Activated naive CD4-positive, alpha-beta T cell treated with anti-CD3 and anti-CD28 coated beads, Interleukin-2, amount 50 U/mL, for 16 hours (primary cell): ENCODE data around the gene GSE1.

Source experiments
- DNase-seq: peaks from one replicate; pipeline ENCODE4 v3.0.0-alpha.2; 2020

The GSE1 gene

DNA sequence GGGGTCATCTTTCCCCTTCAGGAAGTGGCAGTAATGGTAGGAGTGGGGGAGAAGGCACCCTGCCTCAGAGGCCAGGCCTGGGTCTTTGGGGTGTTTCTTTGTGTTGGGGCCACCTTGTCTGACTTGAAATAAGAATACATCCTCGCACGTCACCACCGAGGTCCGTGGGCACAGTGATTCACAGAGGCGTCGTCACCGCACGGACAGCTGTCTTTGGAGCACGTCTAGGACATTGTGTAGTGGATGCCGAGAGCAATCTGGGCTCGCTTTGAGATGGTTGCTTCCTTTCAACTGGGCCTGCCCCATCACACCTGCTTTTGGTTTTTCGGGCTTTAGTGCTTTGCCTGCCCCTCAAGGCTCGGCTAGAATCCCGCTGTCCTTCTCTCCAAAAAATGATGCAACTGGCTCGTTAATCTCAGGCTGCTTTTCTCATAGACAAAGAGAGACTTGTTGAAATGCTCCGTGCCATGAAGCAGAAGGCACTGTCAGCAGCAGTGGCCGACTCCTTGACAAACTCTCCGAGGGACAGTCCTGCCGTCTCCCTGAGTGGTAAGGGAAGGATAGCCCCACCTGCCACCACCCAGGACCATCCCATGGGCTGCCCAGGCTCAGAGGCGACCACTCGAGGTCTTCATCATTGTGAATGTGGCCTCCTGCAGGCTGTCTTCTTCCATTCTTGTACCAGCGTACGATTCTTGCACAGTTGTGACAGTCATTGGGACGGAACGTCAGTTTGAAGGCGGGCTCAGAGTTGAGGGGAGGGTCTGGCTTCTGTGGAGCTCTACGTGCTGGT, 51.7 kb downstream of the GSE1 start:
- no peak for DNase-seq

DNA sequence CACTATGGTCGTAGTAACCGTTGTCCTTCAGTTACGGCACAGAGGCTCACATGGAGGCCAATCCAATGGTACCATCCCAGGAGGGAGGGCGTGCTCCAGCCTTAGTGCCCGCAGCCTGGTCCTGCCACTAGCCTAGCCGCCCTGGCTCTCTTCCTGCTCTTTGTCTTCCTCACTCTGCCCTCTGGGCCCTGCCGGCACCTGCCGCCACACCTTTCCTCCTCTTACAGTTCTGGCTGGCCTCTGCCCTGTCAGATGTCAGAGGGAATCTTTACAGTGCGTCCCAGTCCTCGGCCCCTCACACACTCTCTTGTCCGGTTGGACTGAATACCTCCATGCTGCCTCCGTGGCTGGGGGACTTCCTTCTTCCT, 52.2 kb downstream of the GSE1 start:
- no peak for DNase-seq

DNA sequence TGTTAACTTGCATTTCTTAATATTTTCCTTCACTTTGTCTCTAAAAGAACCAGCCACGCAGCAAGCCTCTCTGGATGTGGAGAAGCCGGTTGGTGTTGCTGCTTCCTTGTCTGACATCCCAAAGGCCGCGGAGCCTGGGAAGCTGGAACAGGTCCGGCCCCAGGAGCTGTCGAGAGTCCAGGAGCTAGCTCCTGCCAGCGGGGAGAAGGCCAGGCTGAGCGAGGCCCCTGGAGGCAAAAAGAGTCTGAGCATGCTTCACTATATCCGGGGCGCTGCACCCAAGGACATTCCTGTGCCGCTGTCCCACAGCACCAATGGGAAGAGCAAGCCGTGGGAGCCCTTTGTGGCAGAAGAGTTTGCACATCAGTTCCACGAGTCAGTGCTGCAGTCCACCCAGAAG, 52.8 kb downstream of the GSE1 start:
- no peak for DNase-seq

DNA sequence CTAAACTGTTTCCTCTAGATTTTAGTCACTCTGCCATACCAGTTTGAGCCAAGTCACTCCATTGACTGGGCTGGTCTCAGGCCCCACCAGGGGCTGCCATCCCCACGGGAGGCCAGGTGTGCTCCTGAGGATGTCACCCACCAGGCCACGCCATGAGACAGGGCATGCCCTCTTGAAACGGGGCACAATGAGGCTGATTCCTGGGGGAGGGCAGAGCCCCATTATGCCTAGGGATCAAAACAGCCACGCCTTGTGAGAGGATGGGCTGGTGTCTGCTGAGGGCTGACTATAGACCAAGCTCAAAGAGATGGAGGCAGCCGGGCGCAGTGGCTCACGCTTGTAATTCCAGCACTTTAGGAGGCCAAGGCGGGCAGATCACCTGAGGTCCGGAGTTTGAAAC, 54.1 kb downstream of the GSE1 start:
- DNase-seq = no peak

DNA sequence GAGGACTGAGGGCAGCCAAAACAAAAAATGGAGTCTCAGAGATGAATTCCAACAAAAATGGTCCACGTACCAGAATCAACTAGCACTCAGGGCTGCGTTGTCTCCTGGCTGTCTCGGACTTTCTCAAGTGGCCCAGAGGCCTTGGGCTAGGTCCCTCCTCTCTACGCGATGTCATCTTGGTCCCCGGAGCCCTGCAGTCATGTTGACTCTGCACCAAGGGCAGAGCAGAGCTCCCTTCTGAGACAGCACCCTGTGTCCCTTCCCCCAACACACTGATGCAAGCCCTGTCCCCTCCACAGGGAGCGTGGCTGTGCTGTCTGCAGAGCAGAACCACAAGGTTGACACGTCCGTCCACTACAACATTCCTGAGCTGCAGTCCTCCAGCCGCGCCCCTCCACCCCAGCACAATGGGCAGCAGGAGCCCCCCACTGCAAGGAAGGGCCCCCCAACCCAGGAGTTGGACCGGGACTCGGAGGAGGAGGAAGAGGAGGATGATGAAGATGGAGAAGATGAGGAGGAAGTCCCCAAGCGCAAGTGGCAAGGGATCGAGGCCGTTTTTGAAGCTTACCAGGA, 54.8 kb downstream of the GSE1 start:
- DNase-seq = no peak

DNA sequence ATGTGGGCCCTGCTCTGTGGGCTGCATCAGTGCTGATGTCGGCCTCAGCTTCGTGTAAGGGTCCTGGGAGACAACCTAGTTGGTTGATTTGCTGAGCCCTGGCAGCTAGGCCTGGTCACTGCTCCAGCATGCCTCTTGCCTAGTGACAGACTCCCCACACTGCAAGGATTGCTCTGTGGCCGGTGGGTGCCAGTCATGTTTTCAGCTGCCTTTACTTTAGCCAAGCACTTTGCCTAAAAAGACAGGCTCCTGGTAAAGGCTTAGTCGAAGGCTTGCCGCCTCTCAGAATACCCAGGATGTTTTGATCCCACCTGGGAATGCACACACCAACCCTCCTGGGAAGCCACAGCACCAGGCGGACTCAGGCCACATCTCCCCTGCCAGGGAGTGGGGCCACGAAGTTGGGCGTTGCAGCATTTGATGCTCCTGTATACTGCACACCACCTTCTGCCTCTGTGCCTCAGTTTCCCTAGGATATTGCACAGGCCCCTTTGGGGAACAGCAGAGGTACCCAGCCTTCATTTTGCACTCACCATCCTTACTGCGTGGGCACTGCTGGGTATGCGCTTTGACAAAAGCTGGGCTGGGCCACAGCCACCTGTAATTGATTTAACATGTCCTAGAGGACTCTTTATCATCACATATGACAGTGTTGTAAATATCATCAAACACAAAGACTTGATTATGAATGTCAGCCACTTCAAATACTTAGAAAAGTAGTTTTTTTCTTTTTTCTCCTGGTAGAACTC, 55.7 kb downstream of the GSE1 start:
- no peak for DNase-seq

DNA sequence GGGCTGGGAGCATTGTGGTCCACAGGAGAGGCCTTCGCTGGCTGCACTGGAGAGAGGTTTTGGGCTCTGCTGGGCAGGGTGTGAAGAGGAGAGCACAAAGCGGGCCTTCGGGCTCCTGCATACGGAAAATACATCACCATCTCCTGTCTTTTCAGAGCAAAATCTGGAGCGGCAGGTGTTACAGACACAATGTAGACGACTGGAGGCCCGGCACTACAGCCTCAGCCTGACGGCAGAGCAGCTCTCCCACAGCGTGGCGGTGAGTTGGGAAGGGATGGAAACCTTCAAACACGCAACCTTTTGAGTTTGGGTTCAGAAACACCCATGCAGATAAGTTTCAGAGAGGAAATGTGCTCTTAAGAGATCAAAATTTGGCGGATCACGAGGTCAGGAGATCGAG, 57.7 kb downstream of the GSE1 start:
- no peak for DNase-seq

DNA sequence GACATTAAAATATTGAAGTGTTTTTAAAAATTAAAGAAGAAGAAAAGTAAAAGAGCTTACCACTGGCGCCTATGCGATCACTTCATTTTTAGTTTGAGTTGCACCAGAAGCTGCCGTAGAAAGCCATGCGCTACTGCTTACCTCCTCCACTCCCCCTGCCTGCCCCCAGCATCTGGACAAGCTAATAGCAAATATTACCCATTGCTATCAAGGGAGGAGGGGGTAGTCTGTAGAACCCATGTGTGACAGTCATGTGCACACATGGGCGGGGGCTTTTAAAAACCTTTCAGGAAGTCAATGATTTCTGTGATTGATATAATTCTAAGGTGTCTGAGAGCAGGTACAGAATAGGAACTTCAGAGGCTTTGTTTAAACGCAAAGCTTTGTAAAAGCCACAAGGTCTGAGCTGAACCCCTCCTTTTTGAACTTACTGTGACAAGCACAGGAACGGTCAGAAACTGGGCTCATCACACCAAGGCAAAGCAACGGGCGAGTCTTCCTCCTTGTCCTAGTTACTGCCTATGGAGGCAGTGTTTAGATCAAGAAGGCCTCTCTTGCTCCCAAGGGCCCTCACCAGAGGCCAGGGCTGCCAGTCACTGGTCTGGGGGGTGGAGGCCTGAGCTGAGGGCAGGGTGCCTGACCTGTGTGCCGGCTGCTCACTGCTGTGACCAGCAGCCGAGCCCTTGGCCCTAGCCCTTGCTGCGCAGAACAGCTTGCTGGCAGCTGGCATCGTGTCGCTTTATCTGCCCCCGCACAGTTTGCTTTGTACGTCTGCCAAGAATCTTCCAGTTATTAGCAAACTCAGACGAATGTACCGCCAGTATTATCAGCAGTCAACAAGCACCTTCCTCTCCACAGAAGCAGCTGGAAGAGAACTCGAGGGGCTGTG, 60.7 kb downstream of the GSE1 start:
- DNase-seq = no peak

DNA sequence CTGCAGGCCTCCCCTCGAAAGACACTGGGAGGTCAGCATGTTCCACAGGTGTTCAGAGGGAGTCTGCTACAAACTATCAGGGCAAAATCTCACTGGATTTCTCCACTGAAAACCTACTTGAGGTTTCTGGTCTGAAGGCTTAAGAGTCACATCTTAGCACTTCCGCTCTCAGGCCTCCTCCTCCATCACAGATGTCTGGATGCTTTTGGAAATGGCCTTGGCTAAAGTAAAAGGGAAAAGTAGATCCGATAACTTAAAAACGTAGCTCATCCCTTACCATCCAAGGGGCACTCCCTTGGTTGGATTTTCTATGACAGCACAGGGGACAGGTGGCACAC, 61.3 kb downstream of the GSE1 start:
- DNase-seq = no peak

DNA sequence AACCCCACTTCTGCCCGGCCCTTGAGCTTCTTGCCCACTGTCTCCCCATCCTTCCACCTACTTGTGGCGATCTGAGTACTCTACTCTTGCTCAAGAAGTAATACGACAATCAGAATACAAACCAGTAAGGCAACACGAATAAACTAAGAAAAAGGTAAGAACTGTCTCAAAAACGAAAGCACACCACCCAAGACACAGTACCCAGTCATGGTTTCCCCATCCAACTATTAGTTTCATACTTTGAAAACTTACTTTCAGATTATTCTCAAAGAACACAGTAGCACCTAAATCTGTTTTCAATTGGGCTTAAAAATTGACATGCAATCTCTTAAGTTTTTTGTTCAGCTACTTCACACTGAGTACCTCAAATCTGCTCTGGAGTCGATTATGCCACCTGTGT, 61.7 kb downstream of the GSE1 start:
- no peak for DNase-seq

DNA sequence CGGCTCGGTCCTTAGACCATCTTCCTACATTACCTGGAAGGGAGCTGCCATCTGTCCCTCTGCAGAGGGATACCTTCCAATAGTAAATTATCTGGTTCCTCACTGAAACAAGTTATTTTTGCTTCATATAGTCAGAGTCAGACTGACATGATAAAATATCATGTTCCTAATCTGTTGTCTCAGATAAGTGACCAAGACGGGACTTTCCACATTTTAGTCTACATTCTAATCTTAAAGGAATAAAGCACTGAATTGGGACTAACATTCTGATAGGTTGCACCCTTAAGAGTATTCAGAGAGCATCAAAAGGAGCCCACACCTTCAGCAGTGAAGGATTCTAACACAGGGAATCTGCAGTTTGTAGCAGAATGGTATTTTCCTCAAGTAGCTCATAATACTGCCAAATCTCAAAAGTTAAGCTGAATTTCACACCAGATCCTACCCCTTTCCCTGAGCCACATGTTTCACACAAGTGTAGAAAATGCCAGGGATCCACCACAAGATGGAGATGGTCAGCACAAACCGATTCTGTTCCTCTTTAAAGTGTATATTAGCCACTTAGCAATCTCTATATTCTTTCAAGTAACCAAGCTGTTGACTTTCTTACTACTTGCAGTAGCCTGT, 62.2 kb downstream of the GSE1 start:
- DNase-seq = no peak

DNA sequence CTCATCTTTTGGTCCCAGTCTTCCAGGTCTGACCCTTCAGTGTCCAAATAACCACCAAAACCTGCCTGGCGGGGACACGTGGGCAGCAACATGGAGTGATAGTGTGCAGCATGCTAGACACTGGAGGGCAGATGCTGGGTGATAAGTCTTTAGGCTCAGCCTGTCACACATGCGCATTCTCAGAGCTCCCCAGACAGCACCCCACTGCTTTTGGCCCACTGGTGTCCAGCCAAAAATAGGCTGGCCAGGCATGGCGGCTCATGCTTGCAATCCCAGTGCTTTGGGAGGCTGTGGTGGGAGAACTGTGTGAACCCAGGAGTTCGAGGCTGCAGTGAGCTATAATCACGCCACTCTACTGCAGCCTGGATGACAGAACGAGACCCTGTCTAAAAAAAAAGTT, 63.3 kb downstream of the GSE1 start:
- DNase-seq = no peak

DNA sequence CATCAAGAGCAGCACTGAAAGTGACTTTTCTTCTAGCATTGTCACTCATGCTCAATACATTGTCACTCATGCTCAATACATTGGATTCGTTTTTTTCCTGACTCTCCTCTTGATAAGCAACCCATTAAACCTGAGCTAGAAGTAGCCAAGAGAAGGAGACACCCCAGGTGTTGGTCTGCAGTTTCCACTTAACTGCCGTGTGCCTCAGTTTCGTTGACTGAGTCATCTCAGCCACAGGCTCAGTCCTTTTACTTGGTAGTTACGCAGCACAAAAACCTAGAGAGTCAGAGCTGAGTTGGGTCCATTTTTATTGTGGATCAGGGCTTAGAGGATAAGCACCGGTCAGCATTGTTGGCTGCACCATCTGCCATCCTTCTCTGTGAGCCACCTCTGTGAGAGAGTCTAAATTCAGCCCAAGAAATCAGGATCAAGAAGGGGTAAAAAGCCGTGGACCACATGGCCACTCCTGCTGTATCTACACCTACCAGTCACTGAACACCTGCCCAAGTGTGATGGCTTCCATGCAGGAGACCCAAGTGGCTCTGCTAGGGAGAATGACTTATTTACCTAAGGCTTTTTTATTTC, 64.4 kb downstream of the GSE1 start:
- DNase-seq = no peak

DNA sequence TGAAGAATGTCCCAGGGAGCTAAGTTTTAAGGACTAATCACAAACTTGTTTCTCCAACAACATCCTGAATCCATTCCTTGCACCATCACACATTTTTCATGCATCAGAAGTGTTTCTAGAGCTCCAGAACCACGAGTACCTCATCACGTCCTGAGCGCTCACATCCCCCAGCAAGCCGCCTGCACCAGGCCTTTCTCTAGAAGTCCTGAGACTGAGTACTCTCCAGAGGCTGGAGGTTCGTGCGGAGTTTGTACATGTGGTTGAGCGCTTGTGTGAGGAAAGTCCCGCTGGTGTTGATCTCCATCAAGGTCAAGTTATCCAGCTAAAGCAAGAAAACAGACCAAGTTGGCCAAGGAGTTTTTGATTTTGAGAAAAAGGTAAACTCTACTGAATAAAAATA, 64.9 kb downstream of the GSE1 start:
- no peak for DNase-seq

DNA sequence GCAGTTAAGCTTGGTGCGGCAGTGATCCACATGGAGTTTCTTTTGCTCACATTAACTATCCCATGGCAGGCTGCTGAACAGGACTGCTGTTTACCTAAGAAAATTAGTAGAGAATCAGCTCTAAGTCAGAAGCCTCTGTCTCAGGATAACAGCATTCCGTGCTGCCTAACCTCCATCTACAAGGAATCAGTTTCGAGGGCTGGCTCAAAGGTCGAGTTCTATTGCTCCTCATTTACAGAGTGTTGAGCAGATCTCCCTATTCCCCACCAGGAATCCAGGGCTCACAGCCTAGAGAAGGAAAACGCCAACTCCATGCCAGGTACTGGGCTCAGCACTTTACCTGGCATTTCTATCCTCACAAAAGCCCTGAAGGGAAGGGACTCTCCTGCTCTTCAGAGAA, 65.7 kb downstream of the GSE1 start:
- DNase-seq = no peak

DNA sequence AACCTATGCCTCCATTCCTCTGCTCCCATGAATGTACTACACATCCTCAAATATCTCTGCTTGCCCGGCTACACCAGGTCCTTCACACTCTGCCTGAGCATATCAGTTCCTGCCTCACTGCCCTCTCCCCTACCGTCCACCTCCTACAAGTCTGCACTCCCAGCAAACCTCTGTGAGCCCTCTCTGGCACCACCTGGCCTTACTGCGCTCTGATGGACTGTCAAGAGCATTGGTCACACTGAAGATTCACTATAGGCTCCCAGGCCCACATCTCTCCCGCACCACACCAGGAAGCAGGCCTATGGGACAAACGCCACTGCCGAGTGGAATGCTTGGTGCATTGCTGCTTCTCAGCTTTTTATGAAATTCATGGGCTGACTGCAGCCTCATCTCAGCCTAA, 66.7 kb downstream of the GSE1 start:
- DNase-seq = no peak

DNA sequence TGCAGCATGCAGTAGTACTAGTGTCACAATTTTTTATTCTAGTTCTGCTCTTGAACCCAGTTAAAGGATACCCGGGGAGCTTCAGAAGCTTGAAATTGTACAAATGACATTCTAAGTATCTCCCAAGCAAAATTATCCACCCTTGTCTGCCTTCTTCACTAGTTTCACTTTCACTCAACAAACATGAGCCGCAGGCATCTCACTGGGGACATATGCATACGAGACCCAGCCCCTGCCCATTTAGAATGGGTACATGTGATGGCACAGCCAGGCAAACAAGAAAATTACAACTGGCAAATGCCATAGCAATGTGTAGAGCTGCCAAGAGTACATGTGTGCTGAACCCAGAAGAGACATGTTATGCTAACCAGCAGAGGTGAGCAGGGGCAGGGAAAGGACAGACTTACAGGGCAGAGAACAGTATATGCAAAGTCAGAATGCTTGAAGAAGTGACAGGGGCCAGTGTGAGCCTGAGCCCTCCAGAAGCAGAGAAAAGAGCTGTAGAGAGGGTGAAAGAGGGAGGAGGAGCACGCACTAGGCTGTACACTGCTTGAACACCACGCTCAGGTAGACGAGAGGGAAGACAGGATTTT, 67.3 kb downstream of the GSE1 start:
- DNase-seq = no peak

DNA sequence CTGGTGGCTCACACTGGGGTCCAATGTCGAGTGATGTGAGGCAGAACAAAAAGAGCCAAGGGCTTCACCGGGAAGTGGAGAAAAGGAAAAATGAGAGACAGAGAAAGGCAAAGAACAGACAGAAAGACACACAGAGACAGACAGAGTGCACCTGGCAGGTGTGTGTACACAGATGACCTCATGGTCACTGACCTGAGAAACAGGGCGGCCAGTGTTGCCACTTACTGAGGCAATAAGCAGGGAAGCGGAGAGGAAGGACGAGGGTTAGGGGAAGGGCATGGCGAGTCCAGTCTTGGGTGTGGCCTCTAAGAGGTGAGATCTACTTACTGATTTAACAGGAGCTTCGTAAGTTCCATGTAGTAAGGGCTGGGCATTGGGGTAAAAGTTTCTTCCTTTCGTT, 68.1 kb downstream of the GSE1 start:
- no peak for DNase-seq

DNA sequence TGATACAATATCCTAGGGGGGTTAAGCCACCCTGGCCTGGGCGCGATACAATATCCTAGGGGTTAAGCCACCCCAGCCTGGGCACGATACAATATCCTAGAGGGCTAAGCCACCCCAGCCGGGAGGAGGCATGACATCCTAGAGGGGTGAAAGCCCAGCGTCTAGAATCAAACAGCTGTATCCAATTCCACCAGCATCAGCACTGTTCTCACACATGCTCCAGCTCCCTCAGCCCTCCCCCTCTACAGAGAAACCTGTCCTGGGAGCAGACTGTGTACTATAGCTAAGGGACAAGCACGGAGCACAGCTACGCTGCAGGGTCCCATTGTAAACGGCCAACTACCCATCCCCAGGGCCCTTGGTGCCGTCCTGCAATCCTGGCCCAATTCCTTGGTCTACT, 69.4 kb downstream of the GSE1 start:
- no peak for DNase-seq

DNA sequence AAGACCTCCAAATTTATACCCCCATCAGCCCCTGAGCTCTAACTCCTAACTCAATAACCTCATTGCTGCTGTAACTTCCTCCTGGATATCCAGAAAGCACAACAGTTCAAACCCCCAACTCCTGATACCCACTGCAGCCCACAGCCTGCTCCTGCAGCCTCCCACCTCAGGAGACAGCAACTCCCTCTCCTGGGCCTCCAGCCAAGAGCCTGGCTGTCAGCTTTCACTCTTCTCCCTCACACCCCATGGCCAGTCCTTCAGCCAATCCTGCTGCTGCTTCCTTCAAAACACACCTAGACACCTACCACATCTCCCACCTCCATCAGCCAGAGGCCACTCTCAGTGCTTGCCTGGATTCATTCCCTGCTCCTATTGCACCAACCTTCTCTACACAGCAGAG, 70.2 kb downstream of the GSE1 start:
- no peak for DNase-seq

DNA sequence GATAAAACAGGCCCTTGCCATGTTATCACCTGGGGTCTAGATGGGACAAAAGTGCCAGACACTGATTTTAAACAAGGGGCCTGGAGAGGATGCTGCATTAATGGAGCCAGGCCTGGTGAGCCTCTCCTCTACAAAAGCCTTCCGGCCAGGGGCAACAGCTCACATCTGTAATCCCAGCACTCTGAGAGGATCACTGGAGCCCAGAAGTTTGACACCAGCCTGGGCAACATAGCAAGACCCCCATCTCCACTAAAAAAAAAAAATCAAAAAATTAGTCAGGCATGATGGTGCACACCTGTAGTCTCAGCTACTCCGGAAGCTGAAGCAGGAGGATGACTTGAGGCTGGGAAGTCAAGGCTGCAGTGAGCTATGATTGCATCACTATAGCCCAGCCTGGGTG, 72.1 kb downstream of the GSE1 start:
- no peak for DNase-seq

DNA sequence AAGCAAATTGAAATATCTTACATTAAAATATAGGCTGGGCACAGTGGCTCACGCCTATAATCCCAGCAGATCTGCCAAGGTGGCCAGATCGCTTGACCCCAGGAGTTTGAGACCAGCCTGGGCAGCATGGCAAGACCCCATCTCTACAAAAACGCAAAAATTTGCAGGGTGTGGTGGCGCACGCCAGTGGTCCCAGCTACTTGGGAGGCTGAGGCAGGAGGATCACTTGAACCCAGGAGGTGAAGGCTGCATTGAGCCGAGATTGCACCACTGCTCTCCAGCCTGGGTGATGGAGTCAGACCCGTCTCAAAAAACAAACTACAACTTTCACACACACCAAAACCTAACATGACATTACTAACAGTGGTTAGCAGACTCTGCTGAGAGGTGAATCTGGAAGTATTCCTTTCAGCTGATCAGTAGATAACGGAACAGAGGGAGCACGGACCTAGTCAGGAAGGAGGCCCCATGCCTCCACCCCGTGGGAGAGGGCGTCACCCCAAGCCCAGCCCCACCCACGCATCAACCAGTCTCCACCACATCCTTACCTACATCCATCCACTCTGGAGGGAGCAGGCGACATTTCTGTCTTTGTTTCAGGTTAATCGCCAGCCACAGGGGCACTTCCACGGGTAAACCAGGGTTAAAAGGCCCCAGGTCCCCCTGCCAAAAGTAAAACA, 73.9 kb downstream of the GSE1 start:
- DNase-seq = no peak
